HG03159 (cell line): ENCODE data around the gene KRTAP5-2.

Experiments
- ATAC-seq: cut with Tn5 transposase; IDR thresholded peaks from one replicate; pipeline ENCODE4 v1.9.1; 2021; ENCODE audit warnings: mild to moderate bottlenecking, moderate library complexity; ENCODE audit not compliant: unreplicated experiment

Gene KRTAP5-2

GRCh38 chr11:1568441-1568911 lies 29.6 kb downstream of the KRTAP5-2 start:
- no peak for ATAC-seq

DNA sequence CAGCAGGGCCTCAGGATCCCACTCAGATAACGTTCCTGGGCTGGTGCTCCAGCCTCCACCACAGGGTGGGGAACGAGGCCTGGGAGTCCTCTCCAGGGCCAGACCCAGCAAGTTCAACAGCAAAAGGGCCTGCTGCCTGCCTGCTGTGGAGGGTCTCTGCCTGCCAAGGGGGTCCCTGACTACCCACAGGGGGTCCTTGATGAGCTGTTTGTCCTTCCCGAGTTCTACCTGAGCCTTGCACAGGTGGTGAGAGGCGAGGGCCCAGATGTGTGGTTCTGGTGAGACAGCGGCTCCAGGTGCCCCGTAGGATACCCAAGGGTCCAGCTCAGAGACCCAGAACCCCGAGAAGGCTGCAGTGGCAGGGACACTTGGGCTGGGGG lies 30.4 kb downstream of the KRTAP5-2 start:
- no peak for ATAC-seq

- ATAC-seq = no peak
These were observed 30.9 kb downstream of the KRTAP5-2 start for GRCh38 chr11:1567052-1567720.

GRCh38 chr11:1566381-1567051 lies 31.6 kb downstream of the KRTAP5-2 start:
- no peak for ATAC-seq

DNA sequence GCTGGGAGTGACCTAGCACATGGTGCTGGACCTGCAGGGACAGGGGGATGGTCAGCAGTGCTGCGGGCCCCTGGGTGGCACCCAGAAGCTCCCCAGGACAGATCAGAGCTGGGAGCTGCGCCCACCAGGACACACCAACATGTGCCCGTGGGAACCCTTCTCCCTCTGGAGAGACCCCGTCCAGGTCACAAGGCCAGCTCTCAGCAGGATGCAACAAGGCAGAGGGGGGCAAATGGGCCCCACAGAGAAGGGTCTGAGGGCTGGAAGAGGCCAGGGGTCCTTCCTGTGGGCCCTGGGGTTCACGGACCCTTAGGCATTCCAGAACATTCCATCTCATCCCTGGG lies 32.2 kb downstream of the KRTAP5-2 start:
- no peak for ATAC-seq

DNA sequence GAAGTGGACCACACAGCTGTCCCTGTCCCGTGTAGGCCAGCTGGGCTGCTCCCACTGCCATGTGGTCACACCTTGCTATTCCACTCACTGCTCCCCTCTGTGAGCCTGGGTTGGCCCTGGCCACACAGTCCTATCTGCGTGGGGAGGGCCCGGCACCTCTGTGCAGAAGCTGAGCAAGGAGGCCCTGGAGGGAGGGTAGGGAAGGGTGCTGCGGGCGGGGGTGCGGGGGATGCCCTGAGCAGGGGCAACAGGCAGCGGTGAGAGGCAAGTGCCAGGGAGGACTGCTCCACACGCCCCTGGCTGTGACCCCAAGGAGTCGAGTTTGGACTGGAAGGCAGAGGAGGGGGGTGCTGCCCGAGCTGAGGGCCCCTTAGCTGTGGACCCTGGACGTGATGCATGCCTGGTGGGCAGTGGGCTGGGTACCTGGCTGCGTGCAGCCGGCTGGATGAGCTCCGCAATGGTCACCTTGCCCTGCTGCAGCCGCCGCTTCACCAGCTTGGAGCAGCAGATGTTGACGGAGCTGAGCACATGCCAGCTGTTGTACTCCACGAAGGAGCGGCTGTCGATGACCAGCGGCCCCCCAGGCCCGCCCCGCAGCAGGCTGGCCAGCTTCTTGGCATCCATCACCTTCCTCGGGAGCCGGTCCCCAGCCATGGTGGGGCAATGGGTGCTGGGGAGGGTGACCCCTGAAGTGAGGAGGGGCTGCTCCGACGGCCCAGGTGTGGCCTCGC lies 32.8 kb downstream of the KRTAP5-2 start:
- ATAC-seq = no peak

- ATAC-seq = no peak
These were observed 33.4 kb downstream of the KRTAP5-2 start for GRCh38 chr11:1564535-1565172.

DNA sequence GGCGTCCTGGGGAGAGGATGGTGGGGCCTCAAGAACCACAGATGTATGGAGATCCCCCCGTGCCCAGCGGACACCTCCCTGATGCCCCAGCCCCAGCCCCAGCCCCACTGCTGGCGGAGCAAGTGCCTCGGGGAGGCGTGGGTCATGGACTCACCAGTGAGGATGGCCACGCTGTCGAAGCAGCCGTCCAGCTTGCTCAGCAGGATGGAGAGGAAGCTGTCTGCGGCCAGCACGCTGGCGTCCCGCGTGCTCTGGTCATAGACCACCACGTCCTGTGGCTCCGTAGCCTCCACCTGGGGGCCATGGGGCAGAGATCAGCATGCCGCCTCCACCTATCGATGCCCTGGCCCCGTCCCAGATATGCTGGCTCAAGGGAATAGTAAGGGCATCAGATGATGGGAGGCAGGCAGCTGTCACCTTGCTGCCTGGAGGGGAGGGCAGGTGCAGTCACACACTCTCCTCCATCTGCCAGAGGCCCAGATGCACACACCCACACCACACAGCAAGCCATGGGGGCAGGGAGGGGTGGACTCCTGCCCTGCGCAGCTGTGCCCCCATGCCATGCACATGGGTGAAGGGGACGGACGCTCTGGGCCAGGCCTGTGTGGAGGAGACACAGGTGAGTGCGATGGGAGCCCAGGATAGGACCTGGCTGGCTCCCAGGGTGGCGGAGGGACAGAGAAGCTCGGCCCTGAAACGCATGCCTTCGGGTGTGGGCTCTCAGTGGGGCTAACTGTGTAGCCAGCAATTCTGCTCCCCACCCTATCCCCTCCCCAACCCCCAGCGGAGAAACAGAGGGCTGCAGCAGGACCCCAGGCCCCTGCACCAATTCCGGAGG lies 34.2 kb downstream of the KRTAP5-2 start:
- ATAC-seq = no peak

DNA sequence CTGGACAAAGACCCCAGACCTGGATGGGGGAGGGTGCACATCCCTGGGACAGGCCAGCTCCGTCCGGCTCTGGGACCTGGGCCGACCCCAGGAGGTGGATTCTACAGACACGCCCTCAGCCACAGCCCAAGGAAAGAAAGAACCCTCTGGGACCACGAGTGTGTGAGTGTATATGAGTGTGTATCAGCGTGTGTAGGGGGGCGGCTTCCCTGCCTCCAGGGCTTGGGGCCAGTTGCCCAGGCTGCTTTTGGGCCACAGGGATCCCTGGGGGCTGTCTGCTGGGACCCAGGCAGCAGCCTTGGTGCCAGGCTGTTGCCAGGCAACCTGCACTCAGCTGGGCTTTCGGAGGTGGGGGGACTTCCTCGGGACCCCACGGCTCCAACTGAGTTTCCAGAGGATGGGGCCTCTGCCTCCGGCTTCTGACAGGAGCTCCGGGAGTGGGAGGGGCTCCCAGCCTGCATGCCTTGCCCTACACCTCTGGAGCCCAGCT lies 34.9 kb downstream of the KRTAP5-2 start:
- no peak for ATAC-seq

GRCh38 chr11:1562469-1563148 lies 35.5 kb downstream of the KRTAP5-2 start:
- no peak for ATAC-seq

- no peak for ATAC-seq
These were observed 36.1 kb downstream of the KRTAP5-2 start for GRCh38 chr11:1561955-1562354.

GRCh38 chr11:1561266-1561665 lies 36.8 kb downstream of the KRTAP5-2 start:
- ATAC-seq = no peak

DNA sequence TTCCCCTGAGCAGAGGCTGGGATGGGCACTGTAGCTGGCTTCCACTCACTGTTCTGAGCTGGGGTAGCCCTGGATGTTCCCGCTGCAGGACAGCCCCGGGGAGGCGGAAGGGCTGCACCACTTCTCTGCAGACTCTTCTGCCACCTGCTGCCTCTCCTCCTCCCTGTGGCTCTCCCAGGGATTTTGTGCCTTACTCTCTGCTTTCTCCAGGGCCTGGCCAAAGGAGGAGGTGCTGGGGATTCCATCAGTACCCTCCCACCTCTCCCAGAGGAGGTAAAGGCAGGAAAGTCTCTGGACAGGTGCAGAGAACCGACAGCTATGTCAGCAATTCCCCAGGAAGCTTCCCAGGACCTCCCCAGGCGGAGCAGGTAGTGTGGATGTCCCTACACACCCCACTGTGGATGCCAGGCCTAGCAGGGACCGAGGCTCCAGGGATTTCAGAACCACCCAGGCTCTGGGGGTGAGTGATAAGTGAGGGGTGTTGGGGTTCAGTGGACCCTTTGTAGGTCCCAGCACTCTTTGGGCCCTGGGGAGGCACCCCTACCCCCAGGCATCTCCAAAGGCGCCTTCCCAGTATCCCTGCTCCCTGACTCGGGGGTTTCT lies 37.3 kb downstream of the KRTAP5-2 start:
- ATAC-seq = no peak

DNA sequence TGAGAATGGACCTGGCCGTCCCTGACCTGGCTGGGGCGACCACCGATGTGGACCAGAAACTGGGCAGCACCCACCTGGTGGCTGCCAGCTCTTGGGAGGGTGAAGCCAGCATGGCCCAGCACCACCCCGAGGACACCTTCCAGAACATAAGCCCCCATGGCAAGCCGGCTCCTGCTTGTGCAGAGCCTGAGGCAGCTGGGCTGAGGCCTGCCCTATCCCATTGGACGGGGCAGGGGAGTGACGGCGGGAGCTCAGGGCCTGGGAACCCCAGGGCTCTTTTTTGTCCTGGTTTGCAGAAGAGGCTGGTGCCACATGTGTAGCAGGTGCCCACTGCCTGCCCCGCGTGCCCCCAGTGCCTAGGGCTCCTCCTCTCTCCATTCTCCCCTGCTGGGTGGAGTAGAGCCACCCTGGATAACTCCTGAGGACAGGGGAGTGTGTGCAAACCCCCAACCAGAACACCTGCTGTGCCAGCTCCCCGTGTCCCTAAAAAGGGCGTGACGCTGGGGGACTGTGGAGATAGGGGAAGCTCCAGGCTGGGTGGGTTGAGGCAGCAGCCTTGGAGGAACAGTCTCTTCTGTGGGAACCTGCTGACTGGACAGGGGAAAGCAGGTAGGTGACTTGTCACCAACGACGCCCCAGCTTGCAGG lies 38.0 kb downstream of the KRTAP5-2 start:
- no peak for ATAC-seq

GRCh38 chr11:1559111-1559951 lies 38.8 kb downstream of the KRTAP5-2 start:
- ATAC-seq = no peak

- no peak for ATAC-seq
These were observed 39.4 kb downstream of the KRTAP5-2 start for GRCh38 chr11:1558775-1559110.

GRCh38 chr11:1557904-1558774 lies 40.0 kb downstream of the KRTAP5-2 start:
- no peak for ATAC-seq
